ENCODE measurements around the gene KDM4C.
"Not testable (repeated sequence)": the region's sequence is repeated elsewhere in the genome, so short reads cannot be mapped to it uniquely, and the experiment has no call there.

Gene KDM4C

GRCh38 chr9:6806318-6806717 is 48.5 kb downstream of the KDM4C start:
- not testable (repeated sequence) for DNase-seq (ENCODE audit: low read depth in 2 of 2)

GRCh38 chr9:6807669-6808068 is 49.9 kb downstream of the KDM4C start:
- not testable (repeated sequence) for DNase-seq (ENCODE audit: low read depth in 2 of 2)

- DNase-seq (ENCODE audit: low read depth in 2 of 2): no peak
Observed at GRCh38 chr9:6811436-6811835, 53.7 kb downstream of the KDM4C start.

DNA sequence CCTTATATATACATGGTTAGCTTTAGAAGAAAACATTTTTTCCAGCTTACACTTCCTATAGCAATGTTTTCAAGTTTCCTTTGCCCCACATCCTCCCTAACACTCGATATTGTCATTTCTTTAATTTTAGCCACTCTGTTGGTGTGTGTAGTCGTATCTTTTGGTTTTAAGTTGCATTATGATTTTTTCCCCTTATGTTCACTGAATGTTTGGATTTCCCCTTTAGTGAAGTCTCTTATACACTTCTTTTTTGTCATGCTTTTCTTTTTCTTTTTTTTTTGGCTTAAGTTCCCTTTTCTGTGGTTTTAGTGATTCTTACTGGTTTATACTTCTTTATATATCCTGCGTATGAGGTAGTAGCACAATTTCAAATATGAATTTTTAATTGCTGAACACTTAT is 58.8 kb downstream of the KDM4C start:
- DNase-seq (ENCODE audit: low read depth in 2 of 2): no peak

DNA sequence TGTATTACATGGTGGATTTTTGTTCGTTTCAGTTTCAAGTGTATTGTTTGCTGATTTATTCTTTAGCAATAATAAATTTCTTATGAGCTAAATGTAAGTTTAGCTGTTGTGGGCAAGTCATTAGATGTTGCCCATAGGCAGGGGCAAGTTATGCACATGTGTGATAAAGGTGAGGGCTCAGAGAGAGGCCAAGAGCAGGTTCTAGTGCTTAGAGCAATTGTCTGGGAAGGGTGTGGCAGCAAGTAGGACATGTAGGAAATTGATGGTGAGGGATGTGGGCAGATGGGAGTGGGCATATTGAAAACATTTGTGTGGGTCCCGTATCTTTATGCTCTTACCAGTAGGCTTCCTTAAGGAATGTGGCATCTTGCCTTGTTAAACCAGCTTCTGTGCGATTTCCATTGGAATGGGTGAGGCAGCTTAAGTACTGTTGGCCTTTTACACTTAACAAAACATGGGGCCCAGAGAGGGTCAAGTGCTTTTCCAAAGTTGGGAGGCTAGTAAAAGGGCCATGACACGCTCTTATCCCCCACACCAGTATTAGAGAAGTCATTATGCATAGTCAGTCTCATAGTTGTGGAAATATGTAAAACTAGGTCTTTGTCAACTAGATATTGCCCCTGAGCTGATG is 60.6 kb downstream of the KDM4C start:
- DNase-seq (ENCODE audit: low read depth in 2 of 2): no peak

DNA sequence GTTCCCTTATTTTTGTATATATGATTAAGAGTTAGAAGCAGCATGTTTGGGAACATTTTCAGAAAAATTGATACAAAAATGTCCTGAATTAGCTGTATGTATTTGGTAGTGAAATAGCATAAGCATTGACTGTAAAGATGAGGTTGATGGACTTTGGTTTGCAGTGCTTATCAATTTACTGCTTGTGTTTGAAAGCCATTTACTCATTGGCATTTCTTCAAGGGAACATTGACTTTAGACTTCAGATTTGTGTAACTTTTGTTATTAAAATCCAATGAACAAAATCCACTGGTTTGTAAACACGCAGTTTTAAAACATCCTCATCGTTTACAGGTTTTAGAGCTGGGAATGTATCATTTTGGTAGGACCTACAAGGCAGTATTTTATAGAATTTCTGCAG is 61.3 kb downstream of the KDM4C start:
- no peak for DNase-seq (ENCODE audit: low read depth in 2 of 2)

DNA sequence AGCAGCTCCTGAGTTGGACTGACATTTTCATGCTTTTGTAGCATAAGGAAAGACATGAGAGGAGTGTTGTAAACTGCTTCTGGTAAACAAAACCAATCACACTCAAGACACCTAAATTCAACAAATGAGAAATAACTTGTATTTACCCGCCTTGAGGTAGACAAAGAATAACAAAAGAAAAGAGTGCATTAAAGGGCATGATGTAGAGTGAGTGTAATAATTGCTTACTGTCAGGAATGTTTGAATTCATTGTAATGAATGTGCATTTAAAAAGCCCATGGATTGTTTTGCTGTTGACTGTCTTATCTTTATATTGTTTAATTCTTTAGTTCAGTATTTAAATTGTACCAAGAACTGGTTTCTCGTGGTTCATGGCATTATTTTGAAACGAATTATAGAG is 61.8 kb downstream of the KDM4C start:
- no peak for DNase-seq (ENCODE audit: low read depth in 2 of 2)

DNA sequence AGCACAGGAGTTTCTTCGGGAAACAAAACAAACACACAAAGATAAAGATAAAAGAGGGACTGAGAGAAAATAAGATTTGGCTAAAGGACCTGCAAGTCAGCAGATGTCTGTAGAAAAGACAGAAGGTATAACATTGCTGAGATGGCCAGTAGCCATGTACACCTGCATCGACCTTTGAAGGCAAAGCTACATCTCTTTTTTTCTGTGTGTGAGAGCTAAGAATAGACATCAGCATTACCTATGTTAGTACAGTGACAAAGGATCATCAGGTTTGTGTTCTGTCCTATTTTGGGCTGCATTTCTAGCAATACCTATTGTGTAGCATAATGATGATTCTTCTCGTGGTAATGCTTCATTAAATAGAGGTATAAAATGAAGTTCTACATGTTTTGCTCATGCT is 64.9 kb downstream of the KDM4C start:
- DNase-seq (ENCODE audit: low read depth in 2 of 2): no peak

GRCh38 chr9:6827439-6828145 is 69.8 kb downstream of the KDM4C start:
- no peak for DNase-seq (ENCODE audit: low read depth in 2 of 2)

DNA sequence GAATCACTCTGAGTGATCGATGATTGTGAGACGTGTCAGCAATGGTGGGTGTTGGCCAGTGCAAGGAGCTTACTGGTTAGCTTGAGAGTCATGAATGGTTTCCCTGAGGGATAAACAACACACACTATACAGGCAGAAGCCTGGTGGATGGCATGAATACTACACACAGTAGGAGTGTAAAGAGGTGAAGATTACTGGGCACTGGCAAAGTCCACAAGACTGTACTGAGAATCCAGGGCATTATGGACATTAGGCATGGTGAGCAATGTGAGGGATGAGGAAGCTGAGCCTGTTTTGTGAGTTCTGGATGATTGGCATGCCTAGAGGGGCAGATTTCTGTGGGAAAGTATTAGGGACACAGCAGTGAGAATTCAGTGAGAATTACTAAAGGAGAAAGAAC is 71.3 kb downstream of the KDM4C start:
- no peak for DNase-seq (ENCODE audit: low read depth in 2 of 2)

- DNase-seq (ENCODE audit: low read depth in 2 of 2): no peak
Observed at GRCh38 chr9:6829536-6829935, 71.8 kb downstream of the KDM4C start.

DNA sequence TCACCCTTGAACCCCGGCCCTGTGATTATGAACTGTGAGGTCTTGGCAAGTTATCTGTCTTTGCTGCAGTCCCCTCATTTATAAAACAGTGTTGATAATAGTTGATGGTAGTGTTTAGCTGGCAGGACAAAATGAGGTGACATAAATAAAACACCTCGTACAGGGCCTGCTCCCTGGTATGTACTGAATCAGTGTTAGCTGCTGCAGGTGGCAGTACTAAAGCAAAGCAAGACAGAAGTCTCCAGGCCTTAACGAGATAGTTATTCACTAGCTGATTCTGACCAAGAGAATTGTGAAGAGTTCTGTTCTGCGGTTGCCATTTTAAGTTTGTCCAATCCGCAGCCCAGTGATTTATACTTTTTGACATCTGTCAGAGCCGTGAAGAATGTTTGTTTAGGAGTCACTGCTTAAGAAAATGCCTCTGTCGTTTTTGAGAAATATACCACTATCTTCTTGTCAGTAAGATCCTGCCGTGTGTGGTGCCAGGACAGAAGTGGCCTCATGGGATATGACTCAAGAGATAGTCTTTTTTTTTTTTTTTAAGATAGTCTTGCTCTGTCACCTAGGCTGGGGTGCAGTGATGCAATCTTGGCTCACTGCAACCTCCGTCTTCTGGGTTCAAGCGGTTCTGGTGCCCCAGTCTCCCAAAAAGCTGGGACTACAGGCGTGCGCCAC is 75.9 kb downstream of the KDM4C start:
- no peak for DNase-seq (ENCODE audit: low read depth in 2 of 2)

DNA sequence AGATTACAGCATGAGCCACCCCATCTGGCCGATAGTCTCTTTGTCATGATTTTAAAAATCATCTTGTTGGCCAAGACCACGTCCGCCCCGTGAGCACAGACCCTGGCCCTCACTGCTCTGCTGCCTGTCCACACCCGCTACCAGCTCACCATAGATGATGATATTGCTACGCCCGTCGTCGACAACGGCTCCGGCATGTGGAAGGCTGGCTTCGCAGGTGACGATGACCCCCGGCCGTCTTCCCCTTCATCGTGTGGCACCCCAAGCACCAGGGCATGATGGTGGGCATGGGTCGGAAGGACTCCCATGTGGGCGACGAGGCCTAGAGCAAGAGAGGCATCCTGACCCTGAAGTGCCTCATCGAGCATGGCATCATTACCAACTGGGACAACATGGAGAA is 76.5 kb downstream of the KDM4C start:
- no peak for DNase-seq (ENCODE audit: low read depth in 2 of 2)

DNA sequence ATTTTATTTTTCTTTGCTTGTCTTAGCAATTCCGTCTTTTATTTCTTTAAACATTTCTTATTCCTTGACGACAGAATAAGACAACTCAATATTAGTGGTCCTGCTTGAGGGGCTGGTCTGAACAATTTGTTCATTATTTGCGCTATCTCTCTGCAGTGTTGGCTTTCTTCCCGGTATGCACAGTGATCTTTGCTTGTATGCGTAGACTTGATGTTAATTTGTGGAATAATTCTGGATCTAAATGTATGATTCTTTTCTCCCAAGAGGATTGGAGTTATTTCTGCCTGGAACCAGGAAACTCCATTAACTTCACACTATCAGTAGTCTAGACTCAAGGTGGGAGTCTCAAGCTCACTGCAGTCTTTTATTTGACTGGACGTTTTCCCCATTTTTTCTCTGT is 80.4 kb downstream of the KDM4C start:
- DNase-seq (ENCODE audit: low read depth in 2 of 2): no peak

DNA sequence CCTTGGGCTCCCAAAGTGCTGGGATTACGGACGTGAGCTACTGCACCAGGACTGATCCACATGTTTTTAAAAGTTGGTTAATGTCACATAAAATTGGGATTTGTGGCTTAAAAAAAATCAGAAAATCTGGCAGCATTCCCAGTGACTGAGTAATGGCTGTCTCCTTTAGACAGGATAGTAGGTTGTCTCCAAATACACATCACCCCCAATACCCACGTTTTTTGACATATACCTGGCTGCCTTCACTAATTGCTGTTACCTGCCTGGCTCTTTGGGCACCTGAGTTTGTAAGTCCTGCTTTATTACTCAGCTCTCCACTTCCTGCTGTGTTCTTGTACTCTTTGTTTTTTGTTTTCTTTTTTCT is 84.8 kb downstream of the KDM4C start:
- no peak for DNase-seq (ENCODE audit: low read depth in 2 of 2)

DNA sequence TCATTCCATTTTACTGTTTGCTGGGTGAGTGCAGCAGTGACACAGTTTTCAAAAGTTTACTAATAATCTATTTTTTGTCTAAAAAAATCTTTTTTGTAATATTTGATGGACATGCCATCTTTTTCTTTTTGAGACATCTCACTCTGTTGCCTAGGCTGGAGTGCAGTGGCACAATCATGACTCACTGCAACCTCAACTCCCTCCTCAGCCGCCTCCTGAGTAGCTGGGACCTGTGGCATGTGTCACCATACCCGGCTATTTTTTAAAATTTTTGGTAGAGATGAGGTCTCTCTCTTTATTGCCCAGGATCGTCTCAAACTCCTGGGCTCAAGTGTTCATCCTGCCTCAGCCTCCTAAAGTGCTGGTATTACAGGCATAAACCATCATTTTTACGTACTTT is 86.0 kb downstream of the KDM4C start:
- no peak for DNase-seq (ENCODE audit: low read depth in 2 of 2)

GRCh38 chr9:6844267-6844666 is 86.5 kb downstream of the KDM4C start:
- no peak for DNase-seq (ENCODE audit: low read depth in 2 of 2)

DNA sequence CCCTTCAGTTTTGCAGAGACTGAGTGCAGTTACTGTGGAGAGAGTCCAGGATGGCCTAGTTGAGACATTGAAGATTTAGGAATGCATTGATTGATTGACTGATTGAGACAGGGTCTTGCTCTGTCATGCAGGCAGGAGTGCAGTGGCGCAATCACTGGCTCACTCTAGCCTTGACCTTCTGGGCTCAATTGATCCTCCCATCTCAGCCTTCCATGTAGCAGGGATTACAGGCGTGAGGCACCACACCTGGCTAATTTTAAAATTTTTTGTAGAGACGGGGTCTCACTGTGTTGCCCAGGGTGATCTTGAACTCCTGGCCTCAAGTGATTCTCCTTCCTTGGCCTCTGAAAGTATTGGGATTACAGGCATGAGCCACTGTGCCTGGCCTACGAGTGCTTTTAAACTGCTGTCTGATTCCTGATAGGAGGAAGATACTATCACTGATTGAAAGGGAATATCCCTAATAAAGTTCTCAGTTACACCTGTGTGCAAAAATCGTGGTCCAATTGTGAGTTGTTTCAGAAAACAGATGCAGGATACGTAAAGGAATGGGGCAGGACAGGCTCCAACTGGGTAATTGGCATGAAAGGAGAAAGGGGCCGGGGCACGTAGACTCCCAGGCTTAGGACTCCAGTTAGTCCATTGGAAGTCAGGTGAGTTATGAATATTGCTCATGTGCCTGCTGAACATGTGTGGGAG is 87.5 kb downstream of the KDM4C start:
- no peak for DNase-seq (ENCODE audit: low read depth in 2 of 2)

GRCh38 chr9:6845880-6846279 is 88.1 kb downstream of the KDM4C start:
- no peak for DNase-seq (ENCODE audit: low read depth in 2 of 2)

DNA sequence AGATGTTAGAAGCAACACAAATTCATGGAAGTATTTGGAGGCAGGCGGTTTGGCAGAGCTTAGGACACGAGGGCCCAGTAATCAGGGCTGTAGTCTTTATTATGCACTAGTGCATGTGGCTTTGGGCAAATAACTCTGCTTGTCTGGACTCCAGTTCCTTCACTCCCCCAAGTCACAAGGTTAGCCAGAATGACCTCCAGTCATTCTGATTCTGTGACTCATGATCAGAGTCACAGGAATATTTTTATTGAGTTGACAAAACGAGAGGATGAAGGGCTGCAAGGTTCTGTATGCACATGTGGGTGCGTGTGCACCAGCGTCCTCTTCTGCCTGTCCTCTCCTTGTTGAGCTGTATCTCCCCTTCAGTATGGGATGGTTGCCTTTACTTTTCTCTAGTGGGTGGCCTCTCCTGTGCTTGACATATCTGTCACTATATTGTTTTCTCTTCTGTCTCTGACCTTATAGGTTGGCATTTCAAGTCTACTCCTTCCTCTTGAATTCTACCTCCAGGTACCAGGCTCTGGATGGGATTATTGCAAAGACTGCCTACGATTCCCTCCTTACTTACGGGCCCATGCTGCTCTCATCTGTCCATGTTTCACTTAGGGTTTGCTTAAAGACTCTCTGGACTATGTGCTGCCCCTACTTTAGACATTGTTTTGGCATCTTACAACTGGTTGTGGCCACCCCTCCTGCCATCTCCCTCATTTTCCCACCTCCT is 94.6 kb downstream of the KDM4C start:
- no peak for DNase-seq (ENCODE audit: low read depth in 2 of 2)

- no peak for DNase-seq (ENCODE audit: low read depth in 2 of 2)
Observed at GRCh38 chr9:6855860-6856259, 98.1 kb downstream of the KDM4C start.

GRCh38 chr9:6864102-6864501 is 106.3 kb downstream of the KDM4C start:
- DNase-seq (ENCODE audit: low read depth in 2 of 2): no peak
